Transverse colon (tissue), 4 donors: ENCODE measurements around the gene ASAP3. TPM values are rescaled to one million over a fixed set of nuclear protein-coding genes. Genes with fewer than 3 reads are reported as not detected.

Experiments used
- DNase-seq: peaks from one replicate; pipeline ENCODE4 v3.0.0-alpha.2; 2019
- H3K27ac ChIP-seq, 4 donors: fragments of 200-600 bp; sonication (generic); 2 replicates each; pipeline ENCODE4 v1.5.1; 2016 to 2018; ENCODE audit warnings: inconsistent platforms in 4 of 4
- H3K27me3 ChIP-seq: fragments of 200-600 bp; sonication (generic); 2 replicates; pipeline ENCODE4 v1.5.1; 2017; ENCODE audit warnings: inconsistent platforms
- H3K36me3 ChIP-seq, 4 donors: fragments of 200-600 bp; sonication (generic); 2 replicates each; pipeline ENCODE4 v1.5.1; 2017 to 2019; ENCODE audit warnings: inconsistent platforms in 4 of 4
- H3K4me1 ChIP-seq, 4 donors: fragments of 200-600 bp; sonication (generic); 2 replicates each; pipeline ENCODE4 v1.5.1; 2017 to 2020; ENCODE audit warnings: inconsistent platforms in 4 of 4
- H3K4me3 ChIP-seq, 4 donors: fragments of 200-600 bp; sonication (generic); 1 replicate in 1 of 4; 2 replicates in 3 of 4; pipeline versions ENCODE4 v1.5.1 to v1.6.1; 2017 to 2019; ENCODE audit warnings: inconsistent platforms in 4 of 4
- H3K9me3 ChIP-seq, 2 donors: fragments of 200-600 bp; sonication (generic); 2 replicates each; pipeline ENCODE4 v1.5.1; 2017 to 2019; ENCODE audit warnings: inconsistent platforms in 2 of 2
- EP300 ChIP-seq: sonication (generic); formaldehyde crosslinking; IDR thresholded peaks from one replicate; pipeline ENCODE4 v1.6.1; 2017; ENCODE audit warnings: antibody characterized with exemption, low read depth
- POLR2A ChIP-seq: fragments of 450-650 bp; IDR thresholded peaks from one replicate; pipeline ENCODE4 v1.6.1; 2016; ENCODE audit warnings: antibody characterized with exemption, mild to moderate bottlenecking, moderate library complexity
- POLR2AphosphoS5 ChIP-seq, 3 donors: sonication (generic); formaldehyde crosslinking; IDR thresholded peaks; one replicate each; pipeline ENCODE4 v1.6.1; 2016; ENCODE audit warnings: antibody characterized with exemption in 3 of 3
- WGBS, 2 donors: methylation state at CpG; one replicate each; pipeline ENCODE4 v1.1.5; 2018; ENCODE audit warnings: low coverage in 1 of 2; 5-methylcytosine and 5-hydroxymethylcytosine counted together
- in situ Hi-C, 4 donors: fragments of 200-750 bp; cut with MboI; loops; one replicate each; pipeline versions ENCODE4 v1.15.0 to v1.15.1; 2017; ENCODE audit warnings: low sequenced_read_pairs in 3 of 4, low pct_ligation_motif_present in 1 of 4, low pct_unique_long_range_greater_than_20kb in 1 of 4
- intact Hi-C: fragments of 100-400 bp; cut with DNase I; formaldehyde crosslinking; loops from one replicate; pipeline ENCODE4 v1.15.1; 2023; ENCODE audit warnings: low total_unique reads
- total RNA-seq, 4 donors: library from RNA; depleted of rRNA; stranded (reverse); fragments of >200 nt; gene quantifications; one replicate each; pipeline ENCODE4 v1.1.0, GENCODE V29; 2016
- TF ChIP-seq, protein P1 (sequence below), 5 experiments: fragments of 200-600 bp in 3 of 5; fragments of 450-650 bp in 2 of 5; sonication (generic) in 3 of 5; IDR thresholded peaks; 1 replicate in 2 of 5; 2 replicates in 3 of 5; pipeline ENCODE4 v1.5.1; 2016 to 2017; ENCODE audit warnings: antibody characterized with exemption in 5 of 5, inconsistent platforms in 3 of 5, mild to moderate bottlenecking in 2 of 5, moderate library complexity in 1 of 5

The ASAP3 gene
- total RNA-seq, 4 donors from 2014 or later: 38.2 to 62.9 (median 48.3) TPM

DNA sequence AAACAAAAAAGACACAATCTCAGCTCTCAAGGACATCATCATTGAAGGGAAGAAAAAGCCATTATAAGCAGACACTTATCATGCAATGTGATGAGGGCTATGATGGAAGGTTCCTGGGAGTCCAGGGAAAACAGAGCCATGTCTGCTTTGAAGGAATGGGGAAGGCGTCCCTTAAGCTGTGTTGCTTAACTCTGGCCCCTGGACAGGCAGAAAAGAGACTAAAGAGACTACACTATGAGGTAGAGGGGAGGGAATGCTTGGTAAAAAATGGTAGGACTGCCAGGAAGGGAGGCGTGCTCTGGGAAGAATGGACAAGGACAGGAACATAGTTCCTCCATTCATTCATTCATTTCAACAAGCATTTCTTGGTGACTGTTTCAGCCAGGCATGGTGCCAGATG lies 21.2 kb downstream of the ASAP3 start:
- Histone ChIP-seq H3K4me1 (no peaks in the 10 kb centered on the region), H3K9me3 (no peaks in the 10 kb centered on the region), H3K27me3 (no peaks in the 10 kb centered on the region), H3K4me3 (no peak overlapping the region), H3K36me3 (no peaks in the 10 kb centered on the region), H3K27ac (no peak overlapping the region)
- 92 to 100% methylated on average over 1 to 2 of the region's 2 CpGs for WGBS, 2 donors
- no peak for TF ChIP-seq EP300
- no peak for TF ChIP-seq POLR2A
- TF ChIP-seq, protein P1, sequence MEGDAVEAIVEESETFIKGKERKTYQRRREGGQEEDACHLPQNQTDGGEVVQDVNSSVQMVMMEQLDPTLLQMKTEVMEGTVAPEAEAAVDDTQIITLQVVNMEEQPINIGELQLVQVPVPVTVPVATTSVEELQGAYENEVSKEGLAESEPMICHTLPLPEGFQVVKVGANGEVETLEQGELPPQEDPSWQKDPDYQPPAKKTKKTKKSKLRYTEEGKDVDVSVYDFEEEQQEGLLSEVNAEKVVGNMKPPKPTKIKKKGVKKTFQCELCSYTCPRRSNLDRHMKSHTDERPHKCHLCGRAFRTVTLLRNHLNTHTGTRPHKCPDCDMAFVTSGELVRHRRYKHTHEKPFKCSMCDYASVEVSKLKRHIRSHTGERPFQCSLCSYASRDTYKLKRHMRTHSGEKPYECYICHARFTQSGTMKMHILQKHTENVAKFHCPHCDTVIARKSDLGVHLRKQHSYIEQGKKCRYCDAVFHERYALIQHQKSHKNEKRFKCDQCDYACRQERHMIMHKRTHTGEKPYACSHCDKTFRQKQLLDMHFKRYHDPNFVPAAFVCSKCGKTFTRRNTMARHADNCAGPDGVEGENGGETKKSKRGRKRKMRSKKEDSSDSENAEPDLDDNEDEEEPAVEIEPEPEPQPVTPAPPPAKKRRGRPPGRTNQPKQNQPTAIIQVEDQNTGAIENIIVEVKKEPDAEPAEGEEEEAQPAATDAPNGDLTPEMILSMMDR (IDR thresholded peaks at IDR 0.05): no peak
- TF ChIP-seq POLR2AphosphoS5 (IDR thresholded peaks at IDR 0.05): no peak
- in situ Hi-C loops: no loop called here
- intact Hi-C loops: no loop called here
- DNase-seq: no peak

DNA sequence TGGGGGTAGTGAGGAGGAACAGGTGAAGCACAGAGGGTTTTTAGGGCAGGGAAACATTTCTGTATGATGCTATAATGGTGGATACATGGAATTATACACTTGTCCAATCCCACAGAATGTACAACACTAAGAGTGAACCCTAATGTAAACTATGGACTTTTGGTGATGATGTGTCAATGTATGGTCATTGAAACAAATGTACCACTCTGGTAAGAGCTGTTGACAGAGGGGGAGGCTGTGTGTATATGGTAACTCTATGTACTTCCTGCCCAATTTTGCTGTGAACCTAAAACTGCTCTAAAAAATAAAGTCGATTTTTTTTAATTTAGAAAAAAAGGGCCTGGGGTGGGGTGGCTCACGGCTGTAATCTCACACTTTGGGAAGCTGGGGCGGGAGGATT lies 22.9 kb downstream of the ASAP3 start:
- in situ Hi-C loops: no loop called here
- DNase-seq: no peak
- Histone ChIP-seq H3K4me3 (no peak overlapping the region), H3K27ac (no peak overlapping the region), H3K27me3 (no peaks in the 10 kb centered on the region), H3K4me1 (no peaks in the 10 kb centered on the region), H3K9me3 (no peaks in the 10 kb centered on the region), H3K36me3 (no peaks in the 10 kb centered on the region)
- WGBS, 2 donors: 74% methylated on average over 3 of the region's 3 CpGs; no CpG with 5 or more reads in 1 of the 2 donors
- intact Hi-C loops: no loop called here
- TF ChIP-seq POLR2AphosphoS5 (IDR thresholded peaks at IDR 0.05) (no peak), EP300 (no peak)

DNA sequence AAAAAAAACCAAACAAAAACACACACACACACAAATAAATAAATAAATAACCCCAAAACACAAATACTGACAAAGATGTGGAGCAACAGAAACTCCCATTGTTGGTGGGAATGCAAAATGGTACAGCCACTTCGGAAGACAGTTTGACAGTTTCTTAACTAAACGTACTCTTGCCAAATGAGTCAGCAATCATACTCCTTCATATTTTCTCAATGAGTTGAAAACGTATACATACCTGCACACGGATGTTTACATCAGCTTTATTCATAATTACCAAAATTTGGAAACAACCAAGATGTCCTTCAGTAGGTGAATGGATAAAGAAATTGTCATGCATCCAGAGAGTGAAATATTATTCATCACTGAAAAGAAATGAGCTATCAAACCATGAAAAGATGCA lies 23.5 kb downstream of the ASAP3 start:
- Histone ChIP-seq H3K27ac (no peak overlapping the region), H3K36me3 (no peaks in the 10 kb centered on the region), H3K27me3 (no peaks in the 10 kb centered on the region), H3K9me3 (no peaks in the 10 kb centered on the region), H3K4me3 (no peak overlapping the region), H3K4me1 (no peaks in the 10 kb centered on the region)
- DNase-seq: no peak
- TF ChIP-seq EP300 (no peak), POLR2AphosphoS5 (IDR thresholded peaks at IDR 0.05) (no peak), POLR2A (no peak)
- TF ChIP-seq, protein P1 (IDR thresholded peaks at IDR 0.05): no peak
- in situ Hi-C loops: no loop called here
- intact Hi-C loops: no loop called here
- 79 to 97% methylated on average over 4 of the region's 4 CpGs for WGBS, 2 donors

DNA sequence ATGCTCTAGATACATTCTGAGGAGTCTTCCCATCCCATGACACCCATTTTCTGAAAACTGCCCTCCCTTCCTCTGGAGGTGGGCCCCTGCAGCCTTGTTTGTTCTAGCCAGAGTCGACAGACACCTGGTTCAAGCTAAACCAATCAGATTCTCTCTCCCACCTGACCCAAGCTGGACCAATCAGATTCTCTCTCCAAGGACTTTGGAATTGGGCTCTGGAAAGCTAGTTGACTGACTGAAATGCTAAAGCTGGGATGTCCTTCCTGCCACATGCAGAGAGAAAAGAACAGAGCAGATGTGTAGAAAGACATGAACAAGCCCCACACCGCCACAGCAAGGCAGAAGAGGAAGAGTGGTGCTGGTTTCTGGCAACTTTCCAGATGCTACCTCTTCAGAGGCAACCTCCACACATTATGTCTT lies 24.6 kb downstream of the ASAP3 start:
- TF ChIP-seq, protein P1 (IDR thresholded peaks at IDR 0.05): no peak
- no peak for TF ChIP-seq EP300
- in situ Hi-C loops (no loop called here), intact Hi-C loops (no loop called here)
- 45 to 78% methylated on average over 1 to 2 of the region's 2 CpGs for WGBS, 2 donors
- DNase-seq: no peak
- H3K9me3 ChIP-seq: no peaks in the 10 kb centered on the region
- no peaks in the 10 kb centered on the region for H3K4me1 ChIP-seq
- no peaks in the 10 kb centered on the region for H3K36me3 ChIP-seq
- no peak overlapping the region for H3K4me3 ChIP-seq
- H3K27ac ChIP-seq: no peak overlapping the region
- no peaks in the 10 kb centered on the region for H3K27me3 ChIP-seq

DNA sequence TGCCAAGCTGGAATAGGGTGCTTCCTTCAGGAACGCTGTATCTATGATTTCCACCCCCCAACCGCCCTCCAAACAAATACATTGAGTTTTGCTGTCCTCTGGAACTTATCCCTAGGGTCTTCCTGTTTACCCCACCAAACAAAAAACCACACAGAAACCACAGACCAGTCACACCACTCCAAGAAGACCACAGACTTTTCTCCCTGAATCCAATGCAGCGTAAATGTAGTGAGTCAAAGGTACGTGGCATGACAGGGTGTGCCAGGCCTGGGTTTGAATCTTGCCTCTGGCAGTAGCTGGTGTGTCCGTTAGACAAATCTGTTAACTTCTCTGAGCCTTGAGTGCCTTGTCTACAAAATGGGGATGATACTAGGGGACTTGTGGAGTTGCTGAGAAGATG lies 27.8 kb downstream of the ASAP3 start:
- in situ Hi-C loops (no loop called here), intact Hi-C loops (no loop called here)
- 82 to 100% methylated on average over 2 to 5 of the region's 5 CpGs for WGBS, 2 donors
- Histone ChIP-seq H3K27me3 (no peaks in the 10 kb centered on the region), H3K4me1 (peaks cover 7 to 22% (median 19%) of the 10 kb centered on the region in 4 donors), H3K4me3 (no peak overlapping the region), H3K27ac (no peak overlapping the region), H3K36me3 (no peaks in the 10 kb centered on the region), H3K9me3 (no peaks in the 10 kb centered on the region)
- TF ChIP-seq, protein P1 (IDR thresholded peaks at IDR 0.05): no peak
- no peak for TF ChIP-seq EP300
- no peak for TF ChIP-seq POLR2AphosphoS5 (IDR thresholded peaks at IDR 0.05)
- TF ChIP-seq POLR2A: no peak
- DNase-seq: no peak
